GM19043 (cell line): ENCODE results near the gene RAB27A.

Source experiments
- ATAC-seq: cut with Tn5 transposase; IDR thresholded peaks from one replicate; pipeline ENCODE4 v1.9.1; 2021; ENCODE audit warnings: low read depth; ENCODE audit not compliant: unreplicated experiment

The RAB27A gene

GRCh38 chr15:55230953-55231352 is 58.7 kb downstream of the RAB27A start:
- no peak for ATAC-seq

- no peak for ATAC-seq
These were observed 59.5 kb downstream of the RAB27A start for GRCh38 chr15:55230051-55230670.

GRCh38 chr15:55226127-55226526 is 63.5 kb downstream of the RAB27A start:
- ATAC-seq = no peak

- ATAC-seq = peak; percentile 41
These were observed 64.7 kb downstream of the RAB27A start for GRCh38 chr15:55224892-55225291.

- ATAC-seq = peak; percentile 57
These were observed 67.0 kb downstream of the RAB27A start for GRCh38 chr15:55222588-55222987.

- ATAC-seq = no peak
These were observed 68.3 kb downstream of the RAB27A start for GRCh38 chr15:55221090-55222011.

- ATAC-seq = no peak
These were observed 69.0 kb downstream of the RAB27A start for GRCh38 chr15:55220606-55221005.

- no peak for ATAC-seq
These were observed 71.6 kb downstream of the RAB27A start for GRCh38 chr15:55218056-55218455.

- ATAC-seq = no peak
These were observed 85.1 kb downstream of the RAB27A start for GRCh38 chr15:55204464-55204863.

- no peak for ATAC-seq
These were observed 87.4 kb downstream of the RAB27A start for GRCh38 chr15:55202206-55202605.

- no peak for ATAC-seq
These were observed 90.9 kb downstream of the RAB27A start for GRCh38 chr15:55198706-55199105.

- ATAC-seq = no peak
These were observed 91.9 kb downstream of the RAB27A start for GRCh38 chr15:55197719-55198118.

- ATAC-seq = peak; percentile 17
These were observed 92.3 kb downstream of the RAB27A start for GRCh38 chr15:55197362-55197705.

GRCh38 chr15:55196458-55197361 is 92.9 kb downstream of the RAB27A start, which contains the start of gene RSL24D1:
TSS of gene RSL24D1 (minus strand) at chr15:55196941. CDS start at chr15:55196890, 51 bp downstream.
- peak; percentile 91 for ATAC-seq

GRCh38 chr15:55195996-55196395 is 93.6 kb downstream of the RAB27A start:
- no peak for ATAC-seq

GRCh38 chr15:55194256-55194655 is 95.4 kb downstream of the RAB27A start:
- no peak for ATAC-seq

GRCh38 chr15:55186331-55186730 is 103.3 kb downstream of the RAB27A start:
- no peak for ATAC-seq

GRCh38 chr15:55183679-55184078 is 105.9 kb downstream of the RAB27A start:
- ATAC-seq = no peak

- ATAC-seq = no peak
These were observed 110.5 kb downstream of the RAB27A start for GRCh38 chr15:55179141-55179540.

- no peak for ATAC-seq
These were observed 119.3 kb downstream of the RAB27A start for GRCh38 chr15:55170361-55170760.
